Fibroblast of lung (primary cell): ENCODE measurements around the gene CLIC5. TPM values are rescaled to one million over a fixed set of nuclear protein-coding genes. Genes with fewer than 3 reads are reported as not detected.

ENCODE experiments used
- DNase-seq, 2 donors: peaks; one replicate each; pipeline versions ENCODE4 v3.0.0 to v3.0.0-alpha.2; 2010; ENCODE audit warnings: low read depth in 2 of 2
- H2AFZ ChIP-seq: 2 replicates; pipeline ENCODE4 v1.5.1; 2012; ENCODE audit warnings: low read length, control low read depth, inconsistent platforms
- H3K27ac ChIP-seq: 2 replicates; pipeline ENCODE4 v1.5.1; 2011; ENCODE audit warnings: low read length, control low read depth; ENCODE audit not compliant: insufficient read depth
- H3K27me3 ChIP-seq: 2 replicates; pipeline ENCODE4 v1.5.1; 2011; ENCODE audit warnings: mild to moderate bottlenecking, low read length; ENCODE audit not compliant: control insufficient read depth, insufficient read depth
- H3K36me3 ChIP-seq: 2 replicates; pipeline ENCODE4 v1.5.1; 2011; ENCODE audit warnings: low read length; ENCODE audit not compliant: control insufficient read depth, insufficient read depth
- H3K4me1 ChIP-seq: 2 replicates; pipeline ENCODE4 v1.5.1; 2011; ENCODE audit warnings: low read length; ENCODE audit not compliant: control insufficient read depth, insufficient read depth; ENCODE audit errors: extremely low read depth
- H3K4me2 ChIP-seq: 2 replicates; pipeline ENCODE4 v1.5.1; 2011; ENCODE audit warnings: low read length, control low read depth; ENCODE audit not compliant: insufficient read depth; ENCODE audit errors: extremely low read depth
- H3K4me3 ChIP-seq, 4 experiments: fragments of 200-600 bp in 1 of 4; sonication (generic) in 1 of 4; replicated peaks in 1 of 4; 2 replicates each; pipeline ENCODE4 v1.5.1; 2011 to 2016; ENCODE audit warnings: low read length in 4 of 4, low read depth in 3 of 4, mild to moderate bottlenecking in 3 of 4, control low read depth in 2 of 4, inconsistent platforms in 1 of 4, mixed read lengths in 1 of 4; ENCODE audit not compliant: insufficient read depth in 1 of 4; ENCODE audit errors: control extremely low read depth in 1 of 4
- H3K79me2 ChIP-seq: 2 replicates; pipeline ENCODE4 v1.5.1; 2012; ENCODE audit warnings: mild to moderate bottlenecking, low read length, inconsistent platforms; ENCODE audit not compliant: control insufficient read depth, insufficient read depth
- H3K9ac ChIP-seq: 2 replicates; pipeline ENCODE4 v1.5.1; 2011; ENCODE audit warnings: mild to moderate bottlenecking, low read length, control low read depth; ENCODE audit not compliant: insufficient read depth
- H3K9me3 ChIP-seq: 2 replicates; pipeline ENCODE4 v1.5.1; 2012; ENCODE audit warnings: low read depth, low read length; ENCODE audit not compliant: control insufficient read depth, insufficient read depth
- H4K20me1 ChIP-seq: 2 replicates; pipeline ENCODE4 v1.5.1; 2011; ENCODE audit warnings: low read length; ENCODE audit not compliant: control insufficient read depth, insufficient read depth; ENCODE audit errors: extremely low read depth
- EZH2 ChIP-seq: IDR thresholded peaks from 2 replicates; pipeline ENCODE4 v1.5.1; 2012; ENCODE audit warnings: low read length, control low read depth, mild to moderate bottlenecking; ENCODE audit errors: missing control alignments
- polyA plus RNA-seq, 2 donors: library from polyadenylated mRNA; depleted of rRNA in 1 of 2; stranded (reverse) in 1 of 2; unstranded in 1 of 2; fragments of >200 nt; gene quantifications; 2 replicates each; pipeline ENCODE4 v1.2.1, GENCODE V29; 2011 to 2012; ENCODE audit warnings: missing spikeins in 1 of 2
- total RNA-seq: library from RNA; depleted of rRNA; stranded (reverse); fragments of >200 nt; gene quantifications from 2 replicates; pipeline ENCODE4 v1.2.1, GENCODE V29; 2014
- TF ChIP-seq, protein P1 (sequence below), 2 donors: IDR thresholded peaks in 1 of 2; conservative IDR thresholded peaks in 1 of 2; 1 replicate in 1 of 2; 2 replicates in 1 of 2; pipeline ENCODE4 v1.5.1; 2011 to 2012; ENCODE audit warnings: low read length in 2 of 2, control low read depth in 1 of 2, inconsistent platforms in 1 of 2, low read depth in 1 of 2, mild to moderate bottlenecking in 1 of 2

Gene CLIC5
- total and polyA plus RNA-seq, 2 donors (not counting 1 experiment from before 2014, with no cell fraction given), result 0.03 TPM; not detected in 1

DNA sequence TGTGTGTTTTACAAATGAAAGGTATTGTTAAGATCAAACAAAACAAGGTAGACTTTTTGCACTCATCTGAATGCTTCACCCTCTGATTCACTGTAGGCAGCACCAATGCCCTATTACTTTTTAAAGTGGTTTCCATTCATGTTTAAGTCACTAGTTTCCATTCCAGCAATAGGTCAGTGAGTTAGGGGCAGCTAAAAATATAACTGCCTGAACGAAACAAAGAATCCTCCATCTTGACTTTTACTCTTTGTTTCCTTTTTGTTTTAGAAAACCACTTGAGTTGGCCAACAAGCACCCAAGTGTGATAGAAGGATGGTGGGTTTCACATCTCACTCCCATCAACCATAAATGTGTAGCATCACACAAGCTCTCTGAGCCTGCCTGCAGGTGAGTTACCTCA, 25.5 kb downstream of the CLIC5 start:
- Histone ChIP-seq H3K4me2 (no peak overlapping the region), H3K9ac (no peak overlapping the region), H3K4me3 (no peak overlapping the region), H3K27ac (no peak overlapping the region), H2AFZ (no peak overlapping the region), H4K20me1 (no peaks in the 10 kb centered on the region), H3K4me1 (no peaks in the 10 kb centered on the region), H3K79me2 (no peaks in the 10 kb centered on the region), H3K27me3 (no peaks in the 10 kb centered on the region), H3K9me3 (no peaks in the 10 kb centered on the region), H3K36me3 (no peaks in the 10 kb centered on the region)
- TF ChIP-seq, protein P1, sequence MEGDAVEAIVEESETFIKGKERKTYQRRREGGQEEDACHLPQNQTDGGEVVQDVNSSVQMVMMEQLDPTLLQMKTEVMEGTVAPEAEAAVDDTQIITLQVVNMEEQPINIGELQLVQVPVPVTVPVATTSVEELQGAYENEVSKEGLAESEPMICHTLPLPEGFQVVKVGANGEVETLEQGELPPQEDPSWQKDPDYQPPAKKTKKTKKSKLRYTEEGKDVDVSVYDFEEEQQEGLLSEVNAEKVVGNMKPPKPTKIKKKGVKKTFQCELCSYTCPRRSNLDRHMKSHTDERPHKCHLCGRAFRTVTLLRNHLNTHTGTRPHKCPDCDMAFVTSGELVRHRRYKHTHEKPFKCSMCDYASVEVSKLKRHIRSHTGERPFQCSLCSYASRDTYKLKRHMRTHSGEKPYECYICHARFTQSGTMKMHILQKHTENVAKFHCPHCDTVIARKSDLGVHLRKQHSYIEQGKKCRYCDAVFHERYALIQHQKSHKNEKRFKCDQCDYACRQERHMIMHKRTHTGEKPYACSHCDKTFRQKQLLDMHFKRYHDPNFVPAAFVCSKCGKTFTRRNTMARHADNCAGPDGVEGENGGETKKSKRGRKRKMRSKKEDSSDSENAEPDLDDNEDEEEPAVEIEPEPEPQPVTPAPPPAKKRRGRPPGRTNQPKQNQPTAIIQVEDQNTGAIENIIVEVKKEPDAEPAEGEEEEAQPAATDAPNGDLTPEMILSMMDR (conservative IDR thresholded peaks at IDR 0.05 in 1 of 2, IDR thresholded peaks at IDR 0.05 in 1 of 2; ENCODE audit: low read depth in 1 of 2, low read length in 2 of 2), result no peak
- no peak for TF ChIP-seq EZH2
- DNase-seq, result no peak

DNA sequence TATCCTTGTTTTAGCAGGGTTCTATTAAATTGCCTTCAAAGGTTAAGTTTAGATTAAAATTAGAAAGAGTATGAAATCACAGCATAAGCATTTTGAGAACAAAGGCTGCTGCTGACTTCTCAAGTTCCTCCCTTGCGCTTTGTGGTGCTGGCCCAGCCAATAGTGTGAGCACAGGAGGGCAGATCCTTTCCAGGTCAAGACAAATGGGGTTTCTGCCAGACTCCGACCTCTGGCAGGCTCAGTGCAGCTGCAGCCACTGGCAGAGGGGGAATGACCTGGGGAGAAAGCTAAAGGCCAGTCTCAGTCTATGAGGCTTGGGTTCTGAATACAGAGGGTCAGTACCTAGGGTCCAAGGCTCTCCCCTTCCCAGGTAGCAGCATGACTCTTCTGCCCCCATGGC, 27.0 kb downstream of the CLIC5 start:
- no peak overlapping the region for H2AFZ ChIP-seq
- no peak for TF ChIP-seq EZH2
- TF ChIP-seq, protein P1 (conservative IDR thresholded peaks at IDR 0.05 in 1 of 2, IDR thresholded peaks at IDR 0.05 in 1 of 2; ENCODE audit: low read depth in 1 of 2, low read length in 2 of 2), result no peak
- no peaks in the 10 kb centered on the region for H3K4me1 ChIP-seq
- H3K4me3 ChIP-seq, result no peak overlapping the region
- no peaks in the 10 kb centered on the region for H3K79me2 ChIP-seq
- DNase-seq, result no peak
- H4K20me1 ChIP-seq, result no peaks in the 10 kb centered on the region
- no peak overlapping the region for H3K27ac ChIP-seq
- H3K4me2 ChIP-seq, result no peak overlapping the region
- H3K9me3 ChIP-seq, result no peaks in the 10 kb centered on the region
- no peaks in the 10 kb centered on the region for H3K27me3 ChIP-seq
- no peak overlapping the region for H3K9ac ChIP-seq
- no peaks in the 10 kb centered on the region for H3K36me3 ChIP-seq

DNA sequence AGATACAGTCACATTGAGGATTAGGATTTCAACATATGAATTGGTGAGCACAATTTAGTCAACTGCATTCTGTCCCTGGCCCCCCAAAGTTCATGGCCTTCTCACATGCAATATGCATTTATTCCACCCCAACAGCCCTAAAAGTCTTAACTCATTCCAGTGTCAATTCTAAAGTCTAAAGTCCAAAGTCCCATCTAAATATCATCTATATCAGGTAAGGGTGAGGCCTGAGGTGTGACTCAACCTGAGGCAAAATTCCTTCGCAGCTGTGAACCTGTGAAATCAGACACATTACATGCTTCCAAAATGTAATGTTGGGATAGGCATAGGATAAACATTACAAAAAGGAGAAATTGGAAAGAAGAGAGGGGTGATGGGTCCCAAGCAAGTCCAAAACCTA, 27.8 kb downstream of the CLIC5 start:
- Histone ChIP-seq H3K4me3 (no peak overlapping the region), H3K27ac (no peak overlapping the region), H3K9me3 (no peaks in the 10 kb centered on the region), H3K4me1 (no peaks in the 10 kb centered on the region), H3K79me2 (no peaks in the 10 kb centered on the region), H3K27me3 (no peaks in the 10 kb centered on the region), H3K4me2 (no peak overlapping the region), H3K9ac (no peak overlapping the region), H4K20me1 (no peaks in the 10 kb centered on the region), H3K36me3 (no peaks in the 10 kb centered on the region), H2AFZ (no peak overlapping the region)
- TF ChIP-seq, protein P1 (conservative IDR thresholded peaks at IDR 0.05 in 1 of 2, IDR thresholded peaks at IDR 0.05 in 1 of 2; ENCODE audit: low read depth in 1 of 2, low read length in 2 of 2), result no peak
- TF ChIP-seq EZH2, result no peak
- DNase-seq, result no peak
